Measurements from ENCODE around the gene SUSD2. TPM values are rescaled to one million over a fixed set of nuclear protein-coding genes. Genes with fewer than 3 reads are reported as not detected.

SUSD2 gene
- total and polyA plus RNA-seq, 2 of the 8 experiments (the other 6 are each of a cell fraction or from before 2014, with no cell fraction given): 2.0 to 4.8 TPM

- TF ChIP-seq ATF2 (IDR thresholded peaks at IDR 0.05; ENCODE audit: low read length): no peak
Observed at GRCh38 chr22:24225951-24226350, 44.7 kb downstream of the SUSD2 start (continued).
